HepG2 (cell line): ENCODE measurements around the gene EMP2.

ENCODE experiments used
- ATF3 ChIP-seq: sonication (generic); formaldehyde crosslinking; IDR thresholded peaks from 2 replicates; pipeline ENCODE4 v1.4.0; 2020; ENCODE audit warnings: missing genetic modification reagents
- NFIB ChIP-seq: sonication (generic); formaldehyde crosslinking; IDR thresholded peaks from 2 replicates; pipeline ENCODE4 v1.9.0; 2021; ENCODE audit warnings: missing genetic modification reagents, mild to moderate bottlenecking, borderline replicate concordance
- PHF8 ChIP-seq: sonication (generic); formaldehyde crosslinking; IDR thresholded peaks from 2 replicates; pipeline ENCODE4 v1.5.0; 2020; ENCODE audit warnings: missing genetic modification reagents
- POLR2A ChIP-seq, 2 experiments: IDR thresholded peaks; 2 replicates each; pipeline ENCODE4 v1.6.1; 2011; ENCODE audit warnings: low read depth in 2 of 2, low read length in 2 of 2, mild to moderate bottlenecking in 1 of 2, moderate library complexity in 1 of 2; ENCODE audit not compliant: insufficient read depth in 1 of 2
- RFX1 ChIP-seq: fragments of 450-650 bp; IDR thresholded peaks from 2 replicates; pipeline ENCODE4 v1.6.1; 2017
- SATB2 ChIP-seq: sonication (generic); formaldehyde crosslinking; IDR thresholded peaks from 2 replicates; pipeline ENCODE4 v1.5.0; 2020; ENCODE audit warnings: missing genetic modification reagents
- SMC3 ChIP-seq: IDR thresholded peaks from 2 replicates; pipeline ENCODE4 v1.6.1; 2011; ENCODE audit warnings: low read length, improper control_type of control experiment
- TAF1 ChIP-seq: sonication (generic); formaldehyde crosslinking; IDR thresholded peaks from 2 replicates; pipeline ENCODE4 v1.4.0; 2020; ENCODE audit warnings: missing genetic modification reagents
- TFDP1 ChIP-seq: IDR thresholded peaks from 2 replicates; pipeline ENCODE4 v1.6.1; 2016; ENCODE audit warnings: missing compliant biosample characterization, missing genetic modification reagents, borderline replicate concordance
- ZBTB49 ChIP-seq: sonication (generic); formaldehyde crosslinking; IDR thresholded peaks from 2 replicates; pipeline ENCODE4 v1.4.0; 2020; ENCODE audit warnings: missing genetic modification reagents, borderline replicate concordance
- ZNF503 ChIP-seq: sonication (generic); formaldehyde crosslinking; IDR thresholded peaks from 2 replicates; pipeline ENCODE4 v1.4.0; 2020; ENCODE audit warnings: missing genetic modification reagents
- ZNF557 ChIP-seq: sonication (generic); formaldehyde crosslinking; IDR thresholded peaks from 2 replicates; pipeline ENCODE4 v1.4.0; 2020; ENCODE audit warnings: missing genetic modification reagents
- ZNF709 ChIP-seq: sonication (generic); formaldehyde crosslinking; IDR thresholded peaks from 2 replicates; pipeline ENCODE4 v1.5.0; 2020; ENCODE audit warnings: mild to moderate bottlenecking, missing genetic modification reagents

- no peak for TF ChIP-seq TAF1
- no peak for TF ChIP-seq TFDP1 (CRISPR knock-in tag)
- no peak for TF ChIP-seq SATB2
- TF ChIP-seq POLR2A (IDR thresholded peaks at IDR 0.05; ENCODE audit: insufficient read depth in 1 of 2, low read depth in 2 of 2, low read length in 2 of 2): no peak
- no peak for TF ChIP-seq ZNF557
- no peak for TF ChIP-seq NFIB (CRISPR knock-in tag)
- no peak for TF ChIP-seq ZNF503 (CRISPR knock-in tag)
- TF ChIP-seq SMC3: no peak
- TF ChIP-seq PHF8 (CRISPR knock-in tag): no peak
- TF ChIP-seq ZNF709: no peak
- no peak for TF ChIP-seq ZBTB49
- TF ChIP-seq RFX1: no peak
- no peak for TF ChIP-seq ATF3 (CRISPR knock-in tag)
Observed at GRCh38 chr16:10529895-10530669, 50.3 kb downstream of the EMP2 start.
